HepG2 (cell line): ENCODE measurements around the gene RAB20. TPM values are rescaled to one million over a fixed set of nuclear protein-coding genes. Genes with fewer than 3 reads are reported as not detected.

ENCODE experiments used
- ATAC-seq: fragments of 200-7000 bp; cut with Tn5 transposase; 3 replicates; pipeline ENCODE4 v1.9.1; 2020; ENCODE audit warnings: mild to moderate bottlenecking, moderate library complexity
- BruUV-seq: library from RNA; stranded (reverse); fragments of 400-500 nt; replicated peaks from 2 replicates; lab custom pipeline; 2021; lab: Mats Ljungman, UMichigan
- CTCF ChIA-PET: fragments of 300-600 bp; formaldehyde crosslinking; extraction: SDS; loops from one replicate; lab custom pipeline; 2021; ENCODE audit warnings: low total read pairs, inconsistent platforms, low intra/inter-chr PET ratio; lab: Yijun Ruan, JAX
- POLR2A ChIA-PET: fragments of 350-600 bp; sonication (Branson Sonifier 250); formaldehyde crosslinking; loops from one replicate; lab custom pipeline; 2020; ENCODE audit warnings: antibody characterized with exemption, inconsistent platforms; lab: Yijun Ruan, JAX
- DNase-seq: peaks from one replicate; pipeline ENCODE4 v3.0.0-alpha.2; 2015; ENCODE audit warnings: low spot score
- FAIRE-seq: peaks from 3 replicates; lab custom pipeline; 2011; peaks lifted over from hg19 to GRCh38; lab: Jason Lieb, UNC
- H2AFZ ChIP-seq: one replicate; pipeline ENCODE4 v1.6.1; 2011; ENCODE audit warnings: low read length, inconsistent platforms
- H3K27ac ChIP-seq: fragments of 300-600 bp; 3 replicates; pipeline ENCODE4 v1.8.0; 2011; ENCODE audit warnings: mixed run types, mild to moderate bottlenecking, mixed read lengths, low read length, inconsistent platforms; ENCODE audit not compliant: insufficient read depth; ENCODE audit errors: extremely low read length
- H3K27me3 ChIP-seq, 2 experiments: fragments of 200-600 bp in 1 of 2; 2 replicates in 1 of 2; 3 replicates in 1 of 2; pipeline versions ENCODE4 v1.6.0 to v1.8.0; 2011; ENCODE audit warnings: low read length in 2 of 2, mild to moderate bottlenecking in 2 of 2, moderate library complexity in 2 of 2, inconsistent platforms in 1 of 2; ENCODE audit not compliant: insufficient read depth in 2 of 2, control insufficient read depth in 1 of 2
- H3K36me3 ChIP-seq, 2 experiments: fragments of 200-600 bp in 1 of 2; replicated peaks in 1 of 2; 2 replicates in 1 of 2; 3 replicates in 1 of 2; pipeline versions ENCODE4 v1.5.1 to v1.8.0; 2011; ENCODE audit warnings: low read length in 2 of 2, inconsistent platforms in 1 of 2; ENCODE audit not compliant: insufficient read depth in 2 of 2, control insufficient read depth in 1 of 2
- H3K4me1 ChIP-seq: 2 replicates; pipeline ENCODE4 v1.5.1; 2012; ENCODE audit warnings: low read length, inconsistent platforms; ENCODE audit not compliant: insufficient read depth
- H3K4me2 ChIP-seq: 2 replicates; pipeline ENCODE4 v1.6.0; 2011; ENCODE audit warnings: low read depth, low read length, inconsistent platforms
- H3K4me3 ChIP-seq, 3 experiments: fragments of 200-600 bp in 1 of 3; sonication (generic), shearing (Covaris generic) in 1 of 3; replicated peaks in 1 of 3; 2 replicates each; pipeline ENCODE4 v1.5.1; 2011 to 2016; ENCODE audit warnings: low read length in 3 of 3, inconsistent platforms in 2 of 3, low read depth in 2 of 3, mild to moderate bottlenecking in 2 of 3, control low read depth in 1 of 3, mixed read lengths in 1 of 3; ENCODE audit not compliant: insufficient read depth in 1 of 3
- H3K79me2 ChIP-seq: one replicate; pipeline ENCODE4 v1.6.1; 2011; ENCODE audit warnings: low read length, inconsistent platforms; ENCODE audit not compliant: insufficient read depth
- H3K9ac ChIP-seq: 2 replicates; pipeline ENCODE4 v1.6.0; 2011; ENCODE audit warnings: mild to moderate bottlenecking, low read depth, low read length, inconsistent platforms; ENCODE audit not compliant: insufficient read depth
- H3K9me3 ChIP-seq: 2 replicates; pipeline ENCODE4 v1.5.1; 2012; ENCODE audit warnings: mild to moderate bottlenecking, low read length
- H4K20me1 ChIP-seq: 2 replicates; pipeline ENCODE4 v1.6.0; 2011; ENCODE audit warnings: inconsistent platforms, mild to moderate bottlenecking, low read length, moderate library complexity; ENCODE audit not compliant: insufficient read depth
- GATA4 ChIP-seq: sonication (generic); IDR thresholded peaks from 2 replicates; pipeline ENCODE4 v1.6.1; 2016; ENCODE audit warnings: antibody characterized with exemption, low read depth, borderline replicate concordance
- HNRNPUL1 ChIP-seq: fragments of 200-400 bp; formaldehyde crosslinking; IDR thresholded peaks from 2 replicates; pipeline ENCODE4 v1.6.1; 2017; ENCODE audit warnings: low read depth, mild to moderate bottlenecking, low read length, moderate library complexity
- SCMH1 ChIP-seq: sonication (generic); formaldehyde crosslinking; IDR thresholded peaks from 2 replicates; pipeline ENCODE4 v1.9.0; 2021; ENCODE audit warnings: missing genetic modification reagents, mild to moderate bottlenecking, borderline replicate concordance
- SMAD1 ChIP-seq: sonication (generic); formaldehyde crosslinking; IDR thresholded peaks from 2 replicates; pipeline ENCODE4 v1.4.0; 2020; ENCODE audit warnings: missing genetic modification reagents, low read depth, mild to moderate bottlenecking, borderline replicate concordance
- ZNF143 ChIP-seq: sonication (generic); formaldehyde crosslinking; IDR thresholded peaks from 2 replicates; pipeline ENCODE4 v1.4.0; 2020; ENCODE audit warnings: missing genetic modification reagents
- ZNF572 ChIP-seq: sonication (generic); formaldehyde crosslinking; IDR thresholded peaks from 2 replicates; pipeline ENCODE4 v1.5.1; 2020; ENCODE audit warnings: mild to moderate bottlenecking, missing genetic modification reagents
- ZNF777 ChIP-seq: sonication (generic); formaldehyde crosslinking; IDR thresholded peaks from 2 replicates; pipeline ENCODE4 v1.4.0; 2020; ENCODE audit warnings: missing genetic modification reagents
- ZSCAN25 ChIP-seq: sonication (generic); formaldehyde crosslinking; IDR thresholded peaks from 2 replicates; pipeline ENCODE4 v1.8.0; 2022; ENCODE audit warnings: mild to moderate bottlenecking, missing genetic modification reagents
- whole genome bisulfite sequencing: methylation state at CpG from one replicate; pipeline ENCODE4 v1.1.6; 2017; ENCODE audit warnings: low lambda C conversion rate; 5-methylcytosine and 5-hydroxymethylcytosine counted together
- in situ Hi-C: cut with HindIII; loops from 2 replicates; pipeline ENCODE4 v1.10.0; 2017; ENCODE audit warnings: low pct_unique_long_range_greater_than_20kb; ENCODE audit not compliant: extremely low pct_ligation_motif_present
- intact Hi-C: fragments of 100-400 bp; cut with micrococcal nuclease; formaldehyde crosslinking; loops from one replicate; pipeline ENCODE4 v1.10.0; 2022; ENCODE audit not compliant: unreplicated experiment
- polyA plus RNA-seq, 8 experiments: library from polyadenylated mRNA; depleted of rRNA in 3 of 8; stranded (reverse) in 7 of 8; unstranded in 1 of 8; fragments of >200 nt; fragmentation: Illumina TruSeq in 4 of 8; extraction: Trizol in 4 of 8; gene quantifications; 2 replicates each; pipeline versions ENCODE4 v1.2.1 to v1.2.3, GENCODE V29; 2011 to 2016; ENCODE audit warnings: low read depth in 4 of 8, missing spikeins in 1 of 8, mixed read lengths in 1 of 8; ENCODE audit not compliant: insufficient read depth in 1 of 8
- total RNA-seq, 5 experiments: library from RNA; depleted of rRNA; stranded (reverse); fragments of >200 nt; fragmentation: Illumina TruSeq; extraction: Trizol; gene quantifications; 2 replicates each; pipeline ENCODE4 v1.2.3, GENCODE V29; 2016; ENCODE audit warnings: low read depth in 1 of 5
- TF ChIP-seq, protein P1 (sequence below), 2 experiments: fragments of 450-650 bp in 1 of 2; sonication (generic) in 1 of 2; formaldehyde crosslinking in 1 of 2; IDR thresholded peaks; 2 replicates each; pipeline versions ENCODE4 v1.6.1 to v1.8.0; 2016 to 2022; ENCODE audit warnings: antibody characterized with exemption in 1 of 2, mild to moderate bottlenecking in 1 of 2, missing genetic modification reagents in 1 of 2
- TF ChIP-seq, protein P2 (sequence below): sonication (generic); formaldehyde crosslinking; IDR thresholded peaks from 2 replicates; pipeline ENCODE4 v1.9.0; 2022; ENCODE audit warnings: missing genetic modification reagents, mild to moderate bottlenecking, borderline replicate concordance
- TF ChIP-seq, protein P3 (sequence below): sonication (generic); formaldehyde crosslinking; IDR thresholded peaks from 2 replicates; pipeline ENCODE4 v1.8.0; 2022; ENCODE audit warnings: mild to moderate bottlenecking, missing genetic modification reagents, moderate library complexity

Gene RAB20
- total and polyA plus RNA-seq, 2 of the 13 experiments (the other 11 are each of a cell fraction or from before 2014, with no cell fraction given), result 15.6 to 30.5 TPM

DNA sequence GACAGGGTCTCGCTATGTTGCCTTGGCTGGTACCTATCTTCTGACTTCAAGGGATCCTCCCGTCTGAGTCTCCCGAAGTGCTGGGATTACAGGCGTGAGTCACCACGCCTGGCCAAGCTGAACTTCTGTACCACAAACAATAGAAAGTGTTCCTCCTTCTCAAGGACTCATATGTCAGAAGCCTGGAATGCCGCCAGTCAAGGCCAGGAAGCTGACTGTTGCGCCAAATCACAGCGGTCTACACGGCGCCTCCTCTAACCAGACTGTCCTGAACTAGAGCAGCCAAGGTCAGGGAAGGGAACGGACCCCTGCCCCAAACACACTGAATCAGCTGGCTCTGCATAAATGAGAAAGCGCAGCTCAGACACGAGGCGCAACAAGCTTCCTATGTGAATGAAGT is 14.6 kb downstream of the RAB20 start (continued):
- TF ChIP-seq, protein P1, sequence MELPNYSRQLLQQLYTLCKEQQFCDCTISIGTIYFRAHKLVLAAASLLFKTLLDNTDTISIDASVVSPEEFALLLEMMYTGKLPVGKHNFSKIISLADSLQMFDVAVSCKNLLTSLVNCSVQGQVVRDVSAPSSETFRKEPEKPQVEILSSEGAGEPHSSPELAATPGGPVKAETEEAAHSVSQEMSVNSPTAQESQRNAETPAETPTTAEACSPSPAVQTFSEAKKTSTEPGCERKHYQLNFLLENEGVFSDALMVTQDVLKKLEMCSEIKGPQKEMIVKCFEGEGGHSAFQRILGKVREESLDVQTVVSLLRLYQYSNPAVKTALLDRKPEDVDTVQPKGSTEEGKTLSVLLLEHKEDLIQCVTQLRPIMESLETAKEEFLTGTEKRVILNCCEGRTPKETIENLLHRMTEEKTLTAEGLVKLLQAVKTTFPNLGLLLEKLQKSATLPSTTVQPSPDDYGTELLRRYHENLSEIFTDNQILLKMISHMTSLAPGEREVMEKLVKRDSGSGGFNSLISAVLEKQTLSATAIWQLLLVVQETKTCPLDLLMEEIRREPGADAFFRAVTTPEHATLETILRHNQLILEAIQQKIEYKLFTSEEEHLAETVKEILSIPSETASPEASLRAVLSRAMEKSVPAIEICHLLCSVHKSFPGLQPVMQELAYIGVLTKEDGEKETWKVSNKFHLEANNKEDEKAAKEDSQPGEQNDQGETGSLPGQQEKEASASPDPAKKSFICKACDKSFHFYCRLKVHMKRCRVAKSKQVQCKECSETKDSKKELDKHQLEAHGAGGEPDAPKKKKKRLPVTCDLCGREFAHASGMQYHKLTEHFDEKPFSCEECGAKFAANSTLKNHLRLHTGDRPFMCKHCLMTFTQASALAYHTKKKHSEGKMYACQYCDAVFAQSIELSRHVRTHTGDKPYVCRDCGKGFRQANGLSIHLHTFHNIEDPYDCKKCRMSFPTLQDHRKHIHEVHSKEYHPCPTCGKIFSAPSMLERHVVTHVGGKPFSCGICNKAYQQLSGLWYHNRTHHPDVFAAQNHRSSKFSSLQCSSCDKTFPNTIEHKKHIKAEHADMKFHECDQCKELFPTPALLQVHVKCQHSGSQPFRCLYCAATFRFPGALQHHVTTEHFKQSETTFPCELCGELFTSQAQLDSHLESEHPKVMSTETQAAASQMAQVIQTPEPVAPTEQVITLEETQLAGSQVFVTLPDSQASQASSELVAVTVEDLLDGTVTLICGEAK (IDR thresholded peaks at IDR 0.05), result no peak
- TF ChIP-seq, protein P1 (CRISPR knock-in tag; IDR thresholded peaks at IDR 0.05), result no peak

DNA sequence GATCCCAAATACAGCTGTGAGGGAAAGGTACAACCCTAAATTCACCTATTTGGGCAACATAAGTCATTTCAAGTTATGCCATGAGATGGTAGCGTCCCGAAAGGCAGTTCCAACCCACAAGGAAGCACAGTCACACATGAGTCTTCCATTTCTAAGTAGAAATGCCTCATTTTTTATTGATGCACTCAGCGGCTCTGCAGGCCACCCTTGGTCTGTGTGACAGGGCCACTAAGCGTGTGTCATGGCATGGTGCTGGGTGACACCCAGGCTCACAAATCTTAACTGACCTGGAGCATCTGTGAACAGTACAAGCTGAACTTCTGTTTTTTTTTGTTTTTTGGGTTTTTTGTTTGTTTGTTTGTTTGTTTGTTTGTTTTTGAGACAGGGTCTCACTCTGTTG is 15.1 kb downstream of the RAB20 start:
- POLR2A ChIA-PET, result interaction anchor here (0.9 to 2.0 kb wide), 3 partner anchors 9 to 15 kb away, joined by 3 to 9 read pairs (median 6); partner anchors contain the start of gene RAB20
- 96% methylated on average over 4 of the region's 4 CpGs for WGBS
- Histone ChIP-seq H2AFZ (no peak overlapping the region), H3K9me3 (no peaks in the 10 kb centered on the region), H3K4me2 (no peak overlapping the region), H3K4me1 (peaks cover 26% of the 10 kb centered on the region), H4K20me1 (peaks cover 14% of the 10 kb centered on the region; the same call in 1 of the 2 replicates), H3K9ac (no peak overlapping the region), H3K27me3 (no peaks in the 10 kb centered on the region), H3K4me3 (no peak overlapping the region), H3K36me3 (peaks cover 5 to 20% of the 10 kb centered on the region in 2 experiments; a peak in 2 of 5 replicates), H3K27ac (no peak overlapping the region), H3K79me2 (peaks cover 48% of the 10 kb centered on the region)
- DNase-seq (no peak), FAIRE-seq (no peak), ATAC-seq (no peak)
- BruUV-seq, result no TSS peak
- intact Hi-C loops, result no loop called here
- in situ Hi-C loops, result no loop called here
- CTCF ChIA-PET, result no interaction called here
- no peak for TF ChIP-seq ZNF143
- no peak for TF ChIP-seq GATA4
- no peak for TF ChIP-seq ZNF777 (CRISPR knock-in tag)
- TF ChIP-seq, protein P2, sequence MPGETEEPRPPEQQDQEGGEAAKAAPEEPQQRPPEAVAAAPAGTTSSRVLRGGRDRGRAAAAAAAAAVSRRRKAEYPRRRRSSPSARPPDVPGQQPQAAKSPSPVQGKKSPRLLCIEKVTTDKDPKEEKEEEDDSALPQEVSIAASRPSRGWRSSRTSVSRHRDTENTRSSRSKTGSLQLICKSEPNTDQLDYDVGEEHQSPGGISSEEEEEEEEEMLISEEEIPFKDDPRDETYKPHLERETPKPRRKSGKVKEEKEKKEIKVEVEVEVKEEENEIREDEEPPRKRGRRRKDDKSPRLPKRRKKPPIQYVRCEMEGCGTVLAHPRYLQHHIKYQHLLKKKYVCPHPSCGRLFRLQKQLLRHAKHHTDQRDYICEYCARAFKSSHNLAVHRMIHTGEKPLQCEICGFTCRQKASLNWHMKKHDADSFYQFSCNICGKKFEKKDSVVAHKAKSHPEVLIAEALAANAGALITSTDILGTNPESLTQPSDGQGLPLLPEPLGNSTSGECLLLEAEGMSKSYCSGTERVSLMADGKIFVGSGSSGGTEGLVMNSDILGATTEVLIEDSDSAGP (CRISPR knock-in tag), result no peak
- no peak for TF ChIP-seq SCMH1 (CRISPR knock-in tag)
- TF ChIP-seq SMAD1 (CRISPR knock-in tag), result no peak
- no peak for TF ChIP-seq ZNF572 (CRISPR knock-in tag)
- no peak for TF ChIP-seq HNRNPUL1
- no peak for TF ChIP-seq ZSCAN25 (CRISPR knock-in tag)
- TF ChIP-seq, protein P3, sequence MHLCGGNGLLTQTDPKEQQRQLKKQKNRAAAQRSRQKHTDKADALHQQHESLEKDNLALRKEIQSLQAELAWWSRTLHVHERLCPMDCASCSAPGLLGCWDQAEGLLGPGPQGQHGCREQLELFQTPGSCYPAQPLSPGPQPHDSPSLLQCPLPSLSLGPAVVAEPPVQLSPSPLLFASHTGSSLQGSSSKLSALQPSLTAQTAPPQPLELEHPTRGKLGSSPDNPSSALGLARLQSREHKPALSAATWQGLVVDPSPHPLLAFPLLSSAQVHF (CRISPR knock-in tag), result no peak
